ENCODE results near the gene EPHA3.

The EPHA3 gene

GRCh38 chr3:89260721-89261120 is 153.3 kb downstream of the EPHA3 start:
- H3K4me3 ChIP-seq (ENCODE audit: low read depth, low read length): no peak overlapping the region
- TF ChIP-seq MYC (IDR thresholded peaks at IDR 0.05; ENCODE audit: low read depth, low read length): no peak
- TF ChIP-seq, protein P1, sequence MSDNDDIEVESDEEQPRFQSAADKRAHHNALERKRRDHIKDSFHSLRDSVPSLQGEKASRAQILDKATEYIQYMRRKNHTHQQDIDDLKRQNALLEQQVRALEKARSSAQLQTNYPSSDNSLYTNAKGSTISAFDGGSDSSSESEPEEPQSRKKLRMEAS (IDR thresholded peaks at IDR 0.05; ENCODE audit: low read depth, low read length): no peak
- no peak for TF ChIP-seq CTCF (IDR thresholded peaks at IDR 0.05; ENCODE audit: low read depth, low read length)
- no peak for TF ChIP-seq POLR2A (IDR thresholded peaks at IDR 0.05; ENCODE audit: extremely low read depth, insufficient read length)
- DNase-seq (ENCODE audit: low read depth): no peak

DNA sequence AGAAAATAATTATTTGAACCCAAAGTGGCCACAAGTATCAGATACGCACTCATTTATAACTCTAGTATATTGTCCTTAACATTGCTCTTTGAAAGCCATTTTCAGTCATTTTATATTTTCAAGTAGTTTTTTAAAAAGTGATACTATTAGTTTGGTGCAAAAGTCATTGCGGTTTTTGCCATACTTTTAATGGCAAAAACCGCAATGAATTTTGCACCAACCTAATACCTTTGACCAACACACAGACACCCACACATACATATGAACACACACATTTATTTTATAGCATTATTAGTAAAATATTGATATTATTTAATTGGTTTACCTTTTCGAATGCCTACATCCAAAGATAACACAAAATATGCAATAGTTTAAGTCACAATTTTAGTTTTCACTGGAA is 154.3 kb downstream of the EPHA3 start:
- no peak for DNase-seq (ENCODE audit: low read depth)
- no peak overlapping the region for H3K4me3 ChIP-seq (ENCODE audit: low read depth, low read length)
- TF ChIP-seq POLR2A (IDR thresholded peaks at IDR 0.05; ENCODE audit: extremely low read depth, insufficient read length) (no peak), CTCF (IDR thresholded peaks at IDR 0.05; ENCODE audit: low read depth, low read length) (no peak), MYC (IDR thresholded peaks at IDR 0.05; ENCODE audit: low read depth, low read length) (no peak)
- TF ChIP-seq, protein P1 (IDR thresholded peaks at IDR 0.05; ENCODE audit: low read depth, low read length): no peak

- no peak for TF ChIP-seq MYC (IDR thresholded peaks at IDR 0.05; ENCODE audit: low read depth, low read length)
- no peak for TF ChIP-seq CTCF (IDR thresholded peaks at IDR 0.05; ENCODE audit: low read depth, low read length)
- TF ChIP-seq, protein P1 (IDR thresholded peaks at IDR 0.05; ENCODE audit: low read depth, low read length): no peak
- no peak for TF ChIP-seq POLR2A (IDR thresholded peaks at IDR 0.05; ENCODE audit: extremely low read depth, insufficient read length)
- DNase-seq (ENCODE audit: low read depth): no peak
- H3K4me3 ChIP-seq (ENCODE audit: low read depth, low read length): no peak overlapping the region
These were observed 155.0 kb downstream of the EPHA3 start for GRCh38 chr3:89262309-89262929.

- H3K4me3 ChIP-seq (ENCODE audit: low read depth, low read length): no peak overlapping the region
- DNase-seq (ENCODE audit: low read depth): no peak
- no peak for TF ChIP-seq MYC (IDR thresholded peaks at IDR 0.05; ENCODE audit: low read depth, low read length)
- TF ChIP-seq, protein P1 (IDR thresholded peaks at IDR 0.05; ENCODE audit: low read depth, low read length): no peak
- TF ChIP-seq POLR2A (IDR thresholded peaks at IDR 0.05; ENCODE audit: extremely low read depth, insufficient read length): no peak
- no peak for TF ChIP-seq CTCF (IDR thresholded peaks at IDR 0.05; ENCODE audit: low read depth, low read length)
These were observed 156.7 kb downstream of the EPHA3 start for GRCh38 chr3:89264037-89264560.

DNA sequence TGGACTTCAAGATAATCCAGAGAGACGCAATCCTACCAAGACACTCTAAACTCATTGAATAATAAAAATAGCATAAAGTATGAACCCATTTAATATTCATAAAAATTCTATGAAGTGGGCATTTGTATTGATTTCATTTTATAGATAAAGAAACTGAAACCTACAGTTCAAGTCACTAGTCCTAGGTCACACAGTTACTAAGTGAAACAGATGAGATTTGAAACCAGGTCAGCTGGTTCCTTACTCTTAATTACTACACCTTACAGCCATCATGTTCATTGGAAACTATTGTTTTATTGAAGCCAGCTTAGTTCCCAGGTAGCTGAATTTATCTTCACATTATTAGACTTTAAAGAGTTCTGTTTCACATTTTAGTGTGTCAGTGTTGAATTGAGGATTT is 158.7 kb downstream of the EPHA3 start:
- no peak for TF ChIP-seq CTCF (IDR thresholded peaks at IDR 0.05; ENCODE audit: low read depth, low read length)
- TF ChIP-seq POLR2A (IDR thresholded peaks at IDR 0.05; ENCODE audit: extremely low read depth, insufficient read length): no peak
- TF ChIP-seq, protein P1 (IDR thresholded peaks at IDR 0.05; ENCODE audit: low read depth, low read length): no peak
- TF ChIP-seq MYC (IDR thresholded peaks at IDR 0.05; ENCODE audit: low read depth, low read length): no peak
- DNase-seq (ENCODE audit: low read depth): no peak
- no peak overlapping the region for H3K4me3 ChIP-seq (ENCODE audit: low read depth, low read length)
